HCT116 (cell line): ENCODE data around the gene CAPN15. TPM values are rescaled to one million over a fixed set of nuclear protein-coding genes. Genes with fewer than 3 reads are reported as not detected.

Experiments used
- ATAC-seq: fragments of 200-7000 bp; cut with Tn5 transposase; 2 replicates; pipeline ENCODE4 v1.9.1; 2020; ENCODE audit warnings: mild to moderate bottlenecking, moderate library complexity
- BruUV-seq: library from RNA; stranded (reverse); fragments of 400-500 nt; replicated peaks from 2 replicates; lab custom pipeline; 2021; lab: Mats Ljungman, UMichigan
- CTCF ChIA-PET: fragments of 300-600 bp; sonication (Branson Sonifier 250); formaldehyde crosslinking; loops from one replicate; lab custom pipeline; 2021; ENCODE audit warnings: antibody characterized with exemption; lab: Charles Lee
- POLR2A ChIA-PET: fragments of 300-600, 350-600 bp; sonication (Branson Sonifier 250); formaldehyde crosslinking; loops from one replicate; lab custom pipeline; 2021; ENCODE audit warnings: antibody characterized with exemption; lab: Charles Lee
- RAD21 ChIA-PET, 2 experiments: fragments of 300-600 bp; sonication (Branson Sonifier 250); formaldehyde crosslinking; loops; one replicate each; lab custom pipeline; 2023; ENCODE audit warnings: low total read pairs in 2 of 2; ENCODE audit not compliant: uncharacterized antibody in 2 of 2, unreplicated experiment in 2 of 2, low non-redundant PET in 1 of 2; lab: Charles Lee
- DNase-seq: peaks from one replicate; pipeline ENCODE4 v3.0.0-alpha.2; 2010; ENCODE audit warnings: low read depth, low spot score
- H2AFZ ChIP-seq: fragments of 200-600 bp; shearing (Covaris generic), sonication (generic); 2 replicates; pipeline ENCODE4 v1.6.1; 2017; ENCODE audit warnings: low read depth, mixed run types, mixed read lengths, antibody characterized with exemption, low read length; ENCODE audit not compliant: poor library complexity, severe bottlenecking
- H3K27ac ChIP-seq: 2 replicates; pipeline ENCODE4 v1.5.1; 2012; ENCODE audit warnings: low read depth, low read length
- H3K27me3 ChIP-seq: fragments of 200-600 bp; sonication (generic); 2 replicates; pipeline ENCODE4 v1.6.1; 2016; ENCODE audit warnings: mixed run types, low read length, mixed read lengths; ENCODE audit not compliant: insufficient read depth
- H3K36me3 ChIP-seq, 2 experiments: fragments of 200-500 bp in 1 of 2; fragments of 200-600 bp in 1 of 2; sonication (Bioruptor generic) in 1 of 2; sonication (generic) in 1 of 2; 2 replicates each; pipeline versions ENCODE4 v1.5.1 to v1.6.1; 2014 to 2016; ENCODE audit warnings: low read length in 2 of 2, inconsistent platforms in 1 of 2, mixed read lengths in 1 of 2, mixed run types in 1 of 2; ENCODE audit not compliant: insufficient read depth in 2 of 2, control insufficient read depth in 1 of 2
- H3K4me1 ChIP-seq, 2 experiments: fragments of 200-600 bp in 1 of 2; sonication (generic) in 1 of 2; 2 replicates each; pipeline versions ENCODE4 v1.5.1 to v1.6.1; 2012 to 2017; ENCODE audit warnings: low read length in 2 of 2, inconsistent platforms in 1 of 2, mild to moderate bottlenecking in 1 of 2, mixed read lengths in 1 of 2, mixed run types in 1 of 2, moderate library complexity in 1 of 2; ENCODE audit not compliant: insufficient read depth in 2 of 2, control insufficient read depth in 1 of 2
- H3K4me2 ChIP-seq: fragments of 200-600 bp; sonication (generic); 2 replicates; pipeline ENCODE4 v1.6.1; 2017; ENCODE audit warnings: mixed run types, low read length, mixed read lengths
- H3K4me3 ChIP-seq, 2 experiments: fragments of 200-600 bp in 1 of 2; sonication (generic) in 1 of 2; replicated peaks in 1 of 2; 2 replicates each; pipeline ENCODE4 v1.5.1; 2011 to 2016; ENCODE audit warnings: low read length in 2 of 2, control low read depth in 1 of 2, low read depth in 1 of 2, mild to moderate bottlenecking in 1 of 2, mixed read lengths in 1 of 2, mixed run types in 1 of 2
- H3K79me2 ChIP-seq: fragments of 200-600 bp; sonication (generic); 2 replicates; pipeline ENCODE4 v1.6.1; 2017; ENCODE audit warnings: mild to moderate bottlenecking, mixed run types, low read length, moderate library complexity, mixed read lengths; ENCODE audit not compliant: insufficient read depth
- H3K9ac ChIP-seq: fragments of 200-600 bp; sonication (generic); 2 replicates; pipeline ENCODE4 v1.6.1; 2016; ENCODE audit warnings: low read length, mixed read lengths
- H3K9me2 ChIP-seq: fragments of 200-600 bp; sonication (generic), shearing (Covaris generic); 2 replicates; pipeline ENCODE4 v1.6.1; 2017; ENCODE audit warnings: mixed run types, mild to moderate bottlenecking, moderate library complexity; ENCODE audit not compliant: insufficient read depth
- H3K9me3 ChIP-seq, 2 experiments: fragments of 200-500 bp in 1 of 2; fragments of 200-600 bp in 1 of 2; sonication (Bioruptor generic) in 1 of 2; sonication (generic) in 1 of 2; 2 replicates each; pipeline ENCODE4 v1.6.1; 2014 to 2017; ENCODE audit warnings: low read length in 2 of 2, mixed read lengths in 2 of 2, inconsistent platforms in 1 of 2, low read depth in 1 of 2, mild to moderate bottlenecking in 1 of 2, mixed run types in 1 of 2, moderate library complexity in 1 of 2; ENCODE audit not compliant: control insufficient read depth in 1 of 2, insufficient read depth in 1 of 2
- H4K20me1 ChIP-seq: fragments of 200-600 bp; sonication (generic), shearing (Covaris generic); 2 replicates; pipeline ENCODE4 v1.6.1; 2017; ENCODE audit warnings: mixed run types, mild to moderate bottlenecking, moderate library complexity; ENCODE audit not compliant: insufficient read depth
- CBX3 ChIP-seq: IDR thresholded peaks from 2 replicates; pipeline ENCODE4 v1.6.1; 2012; ENCODE audit warnings: low read depth
- ELF1 ChIP-seq: IDR thresholded peaks from 2 replicates; pipeline ENCODE4 v1.6.1; 2012; ENCODE audit warnings: low read depth, borderline replicate concordance
- EZH2 ChIP-seq: fragments of 200-600 bp; sonication (generic); IDR thresholded peaks from 2 replicates; pipeline ENCODE4 v1.6.1; 2017; ENCODE audit warnings: antibody characterized with exemption, mixed run types
- EZH2phosphoT487 ChIP-seq: fragments of 200-600 bp; IDR thresholded peaks from 2 replicates; pipeline ENCODE4 v1.6.1; 2018; ENCODE audit warnings: antibody characterized with exemption, borderline replicate concordance
- JUND ChIP-seq: IDR thresholded peaks from 2 replicates; pipeline ENCODE4 v1.6.1; 2012
- MAX ChIP-seq: IDR thresholded peaks from 2 replicates; pipeline ENCODE4 v1.6.1; 2012
- POLR2A ChIP-seq: IDR thresholded peaks from 2 replicates; pipeline ENCODE4 v1.7.0; 2011; ENCODE audit warnings: borderline replicate concordance; ENCODE audit not compliant: insufficient read depth, insufficient read length; ENCODE audit errors: extremely low read depth
- POLR2AphosphoS5 ChIP-seq: IDR thresholded peaks from 2 replicates; pipeline ENCODE4 v1.6.1; 2011; ENCODE audit warnings: mild to moderate bottlenecking, low read depth, low read length, moderate library complexity
- REST ChIP-seq: IDR thresholded peaks from 2 replicates; pipeline ENCODE4 v1.6.1; 2012; ENCODE audit warnings: low read depth
- SIN3A ChIP-seq: IDR thresholded peaks from 2 replicates; pipeline ENCODE4 v1.6.1; 2012; ENCODE audit warnings: low read depth
- SP1 ChIP-seq: IDR thresholded peaks from 2 replicates; pipeline ENCODE4 v1.6.1; 2012; ENCODE audit warnings: low read depth
- SRF ChIP-seq: IDR thresholded peaks from 2 replicates; pipeline ENCODE4 v1.6.1; 2012; ENCODE audit warnings: low read depth
- ZBTB33 ChIP-seq: IDR thresholded peaks from 2 replicates; pipeline ENCODE4 v1.6.1; 2011; ENCODE audit warnings: mild to moderate bottlenecking, low read length, moderate library complexity; ENCODE audit not compliant: insufficient replicate concordance; ENCODE audit errors: extremely low read depth
- ZFX ChIP-seq: fragments of 450-650 bp; IDR thresholded peaks from 2 replicates; pipeline ENCODE4 v1.6.1; 2017
- ZNF274 ChIP-seq: fragments of 200-500 bp; sonication (Bioruptor generic); IDR thresholded peaks from 2 replicates; pipeline ENCODE4 v1.6.1; 2014; ENCODE audit warnings: mild to moderate bottlenecking, low read depth, low read length, inconsistent platforms
- intact Hi-C: fragments of 100-400 bp; cut with micrococcal nuclease; formaldehyde crosslinking; loops from 2 replicates; pipeline ENCODE4 v1.10.0; 2022
- total RNA-seq: library from RNA; stranded (reverse); gene quantifications from one replicate; pipeline ENCODE4 v1.2.1, GENCODE V29; 2021; ENCODE audit not compliant: unreplicated experiment

Gene CAPN15
- total RNA-seq, 1 experiment from 2014 or later: 39.0 TPM

GRCh38 chr16:595942-596735 lies 68.6 kb downstream of the CAPN15 start:
- Histone ChIP-seq H3K9ac (no peak overlapping the region), H4K20me1 (no peaks in the 10 kb centered on the region), H2AFZ (no peak overlapping the region), H3K9me3 (no peaks in the 10 kb centered on the region)
- TF ChIP-seq POLR2A (no peak), CBX3 (no peak), ZFX (no peak), SP1 (no peak), JUND (no peak)
- TF ChIP-seq, all 23 proteins: peak for 0
- Histone ChIP-seq H3K4me2 (no peak overlapping the region), H3K4me1 (peaks cover 26 to 29% of the 10 kb centered on the region in 2 experiments), H3K79me2 (peaks cover 21% of the 10 kb centered on the region; the same call in 1 of the 2 replicates), H3K36me3 (peaks cover 0 to 3% of the 10 kb centered on the region in 2 experiments; a peak in 1 of 4 replicates), H3K27me3 (no peaks in the 10 kb centered on the region), H3K9me2 (no peaks in the 10 kb centered on the region), H3K27ac (no peak overlapping the region), H3K4me3 (no peak overlapping the region)
- ChIA-PET RAD21 (no interaction called here), POLR2A (no interaction called here), CTCF (no interaction called here)
- ATAC-seq (no peak), DNase-seq (no peak)
- intact Hi-C loops: no loop called here
- BruUV-seq: no TSS peak

GRCh38 chr16:596736-597060 lies 69.2 kb downstream of the CAPN15 start:
- H3K27ac ChIP-seq: no peak overlapping the region
- H3K36me3 ChIP-seq: peaks cover 0 to 3% of the 10 kb centered on the region in 2 experiments; a peak in 1 of 4 replicates
- no peaks in the 10 kb centered on the region for H4K20me1 ChIP-seq
- ChIA-PET RAD21 (no interaction called here), POLR2A (no interaction called here), CTCF (no interaction called here)
- ATAC-seq (no peak), DNase-seq (no peak)
- intact Hi-C loops: no loop called here
- H2AFZ ChIP-seq: no peak overlapping the region
- H3K9ac ChIP-seq: no peak overlapping the region
- H3K9me3 ChIP-seq: no peaks in the 10 kb centered on the region
- H3K4me2 ChIP-seq: no peak overlapping the region
- H3K9me2 ChIP-seq: no peaks in the 10 kb centered on the region
- H3K79me2 ChIP-seq: peaks cover 21% of the 10 kb centered on the region; the same call in 1 of the 2 replicates
- peaks cover 26 to 27% of the 10 kb centered on the region in 2 experiments for H3K4me1 ChIP-seq
- no TSS peak for BruUV-seq
- no peaks in the 10 kb centered on the region for H3K27me3 ChIP-seq
- no peak overlapping the region for H3K4me3 ChIP-seq
- no peak for TF ChIP-seq ZBTB33
- no peak for TF ChIP-seq EZH2phosphoT487
- no peak for TF ChIP-seq ZNF274
- TF ChIP-seq JUND: no peak
- TF ChIP-seq SP1: no peak
- TF ChIP-seq SIN3A: no peak
- TF ChIP-seq POLR2AphosphoS5: no peak
- no peak for TF ChIP-seq REST
- no peak for TF ChIP-seq MAX
- no peak for TF ChIP-seq SRF
- no peak for TF ChIP-seq EZH2
- no peak for TF ChIP-seq CBX3
- no peak for TF ChIP-seq ELF1
